ENCODE data around the gene NLRP9. TPM values are rescaled to one million over a fixed set of nuclear protein-coding genes. Genes with fewer than 3 reads are reported as not detected.

Gene NLRP9
- total and polyA plus RNA-seq, 2 of the 4 experiments (the other 2 are of a cell fraction) = not detected

GRCh38 chr19:55688422-55689218 is 49.6 kb downstream of the NLRP9 start (continued):
- TF ChIP-seq MAFK (IDR thresholded peaks at IDR 0.05; ENCODE audit: low read depth, low read length) = no peak

DNA sequence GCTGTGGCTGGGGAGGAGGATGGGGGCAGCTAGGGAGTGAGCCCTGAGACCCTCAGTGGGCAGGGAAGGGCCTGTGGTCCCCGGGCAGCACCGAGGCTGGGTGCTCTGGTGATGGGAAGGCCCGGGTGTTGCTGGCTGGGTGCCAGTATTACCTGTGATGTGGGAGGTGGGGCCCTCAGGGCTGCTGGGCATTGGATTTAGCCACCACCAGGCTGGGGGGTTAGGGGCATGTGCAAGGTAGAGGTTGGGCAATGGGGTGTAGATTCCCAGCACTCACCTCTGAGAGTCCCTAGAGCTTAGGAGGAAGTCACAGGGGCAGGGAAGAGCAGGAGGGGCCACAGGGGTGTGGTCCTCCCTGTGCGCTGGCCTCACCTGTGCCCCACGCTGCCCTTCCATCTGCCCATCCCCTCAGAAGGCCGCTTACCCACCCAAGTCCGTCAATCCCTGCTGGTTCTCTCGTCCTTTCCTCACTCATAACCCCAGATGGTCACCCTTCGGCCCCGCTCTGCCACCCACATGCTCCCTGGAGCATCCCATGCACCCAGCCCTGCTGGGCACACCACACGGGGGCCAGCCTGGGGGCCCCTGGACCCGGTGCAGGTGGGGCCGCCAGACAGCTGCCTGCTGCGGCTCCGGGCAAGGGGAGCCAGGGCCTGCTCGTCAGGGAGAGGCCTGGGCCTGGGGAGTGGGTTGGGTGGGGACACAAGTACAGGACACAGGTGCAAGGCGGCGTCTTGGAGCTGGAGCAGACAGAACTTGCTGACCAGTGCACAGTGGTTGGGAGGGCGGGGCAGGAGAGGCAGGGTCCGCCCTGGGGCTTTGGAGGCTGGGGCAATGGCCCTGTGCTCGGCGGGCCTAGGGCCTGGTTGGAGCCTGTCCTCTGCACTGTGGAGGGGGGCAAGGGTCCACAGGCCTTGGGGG is 50.7 kb downstream of the NLRP9 start:
- no peak overlapping the region for H4K8ac ChIP-seq (ENCODE audit: low read depth in 2 of 2, low read length in 2 of 2)
- BruUV-seq (replicated peaks) = no TSS peak
- H3K79me1 ChIP-seq (ENCODE audit: low read depth in 1 of 2, low read length in 2 of 2) = peaks cover 17 to 40% of the 10 kb centered on the region in 2 experiments
- intact Hi-C loops (cut with micrococcal nuclease) (no loop called here), dilution Hi-C loops (cut with HindIII; ENCODE audit: low sequenced_read_pairs, unreplicated experiment) (no loop called here), in situ Hi-C loops (cut with MboI; ENCODE audit: low sequenced_read_pairs) (loop anchor here (25.0 kb wide), 1 partner anchor 450 kb away; the partner anchor contains the start of gene ZNF444)
- H4K20me1 ChIP-seq (ENCODE audit: insufficient read depth, low read length) = peaks cover 52% of the 10 kb centered on the region
- H3K4me1 ChIP-seq (ENCODE audit: control insufficient read depth, insufficient read depth, low read length) = no peaks in the 10 kb centered on the region
- H2AK5ac ChIP-seq (ENCODE audit: low read depth, low read length) = no peak overlapping the region
- H3K4ac ChIP-seq (ENCODE audit: low read depth, low read length) = no peak overlapping the region
- CTCF ChIA-PET = no interaction called here
- H2BK120ac ChIP-seq (ENCODE audit: low read depth, low read length) = no peak overlapping the region
- peaks cover 4% of the 10 kb centered on the region; the same call in 1 of the 2 replicates for H3K9me1 ChIP-seq (ENCODE audit: insufficient read depth, low read length)
- H2BK15ac ChIP-seq (ENCODE audit: low read depth, low read length) = no peak overlapping the region
- DNase-seq (no peak), ATAC-seq (ENCODE audit: low read depth) (no peak)
- no peak overlapping the region for H3K9ac ChIP-seq (ENCODE audit: low read depth, low read length)
- H2AFZ ChIP-seq (replicated peaks; ENCODE audit: low read length, poor library complexity) = no peak overlapping the region
- no peak overlapping the region for H3K56ac ChIP-seq (ENCODE audit: extremely low read depth, insufficient read depth, low read length)
- H4K5ac ChIP-seq (ENCODE audit: low read depth, low read length) = no peak overlapping the region
- H3K27me3 ChIP-seq (ENCODE audit: control insufficient read depth, insufficient read depth, low read length) = no peaks in the 10 kb centered on the region
- H3K23ac ChIP-seq (ENCODE audit: low read depth, low read length) = no peak overlapping the region
- no peaks in the 10 kb centered on the region for H3K9me3 ChIP-seq (ENCODE audit: control insufficient read depth, insufficient read depth, low read length)
- POLR2A ChIA-PET (ENCODE audit: unreplicated experiment) = no interaction called here
- no peak overlapping the region for H2BK20ac ChIP-seq (ENCODE audit: low read depth, low read length)
- H3K18ac ChIP-seq (ENCODE audit: low read depth, low read length) = no peak overlapping the region
- no peak overlapping the region for H3K4me3 ChIP-seq (ENCODE audit: insufficient read depth, low read depth, low read length)
- no peak overlapping the region for H4K91ac ChIP-seq (ENCODE audit: insufficient read depth, low read depth, low read length)
- H2AK9ac ChIP-seq (replicated peaks; ENCODE audit: low read depth, low read length, poor library complexity) = no peak overlapping the region
- H3K36me3 ChIP-seq (ENCODE audit: control insufficient read depth, insufficient read depth, low read length) = peaks cover 63% of the 10 kb centered on the region
- no peak overlapping the region for H3K14ac ChIP-seq (replicated peaks; ENCODE audit: low read depth, low read length)
- no peak overlapping the region for H2BK5ac ChIP-seq (ENCODE audit: low read depth, low read length, poor library complexity, severe bottlenecking)
- no peak overlapping the region for H3K4me2 ChIP-seq (ENCODE audit: low read depth, low read length)
- 95% methylated on average over 8 of the region's 22 CpGs; no CpG with 5 or more reads in 1 of the 2 experiments for WGBS, 2 experiments (ENCODE audit: extremely low coverage in 2 of 2, insufficient read length in 1 of 2)
- no peak overlapping the region for H3K27ac ChIP-seq (ENCODE audit: insufficient read depth, low read length)
- TF ChIP-seq ELK1 (IDR thresholded peaks at IDR 0.05; ENCODE audit: borderline replicate concordance, low read depth, low read length) (no peak), CEBPB (IDR thresholded peaks at IDR 0.05; ENCODE audit: low read depth, low read length) (no peak), RCOR1 (IDR thresholded peaks at IDR 0.05; ENCODE audit: insufficient replicate concordance, low read length) (no peak), MAFK (IDR thresholded peaks at IDR 0.05; ENCODE audit: low read depth, low read length) (no peak), CHD1 (IDR thresholded peaks at IDR 0.05; ENCODE audit: low read depth, low read length) (no peak), MXI1 (IDR thresholded peaks at IDR 0.05; ENCODE audit: borderline replicate concordance, low read depth, low read length) (no peak), RAD21 (IDR thresholded peaks at IDR 0.05; ENCODE audit: low read length) (no peak), POLR2A (IDR thresholded peaks at IDR 0.05; ENCODE audit: low read depth, low read length) (no peak), BHLHE40 (IDR thresholded peaks at IDR 0.05; ENCODE audit: low read depth, low read length) (no peak), SMC3 (IDR thresholded peaks at IDR 0.05; ENCODE audit: low read depth, low read length) (no peak), FOS (IDR thresholded peaks at IDR 0.05; ENCODE audit: low read depth, low read length) (no peak)
- TF ChIP-seq, protein P1, sequence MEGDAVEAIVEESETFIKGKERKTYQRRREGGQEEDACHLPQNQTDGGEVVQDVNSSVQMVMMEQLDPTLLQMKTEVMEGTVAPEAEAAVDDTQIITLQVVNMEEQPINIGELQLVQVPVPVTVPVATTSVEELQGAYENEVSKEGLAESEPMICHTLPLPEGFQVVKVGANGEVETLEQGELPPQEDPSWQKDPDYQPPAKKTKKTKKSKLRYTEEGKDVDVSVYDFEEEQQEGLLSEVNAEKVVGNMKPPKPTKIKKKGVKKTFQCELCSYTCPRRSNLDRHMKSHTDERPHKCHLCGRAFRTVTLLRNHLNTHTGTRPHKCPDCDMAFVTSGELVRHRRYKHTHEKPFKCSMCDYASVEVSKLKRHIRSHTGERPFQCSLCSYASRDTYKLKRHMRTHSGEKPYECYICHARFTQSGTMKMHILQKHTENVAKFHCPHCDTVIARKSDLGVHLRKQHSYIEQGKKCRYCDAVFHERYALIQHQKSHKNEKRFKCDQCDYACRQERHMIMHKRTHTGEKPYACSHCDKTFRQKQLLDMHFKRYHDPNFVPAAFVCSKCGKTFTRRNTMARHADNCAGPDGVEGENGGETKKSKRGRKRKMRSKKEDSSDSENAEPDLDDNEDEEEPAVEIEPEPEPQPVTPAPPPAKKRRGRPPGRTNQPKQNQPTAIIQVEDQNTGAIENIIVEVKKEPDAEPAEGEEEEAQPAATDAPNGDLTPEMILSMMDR (conservative IDR thresholded peaks at IDR 0.05; ENCODE audit: low read depth, low read length) = no peak

Data from IMR-90 (cell line).